Stomach (tissue), 4 donors: ENCODE measurements around the gene CUL9.

ENCODE experiments used
- EP300 ChIP-seq: sonication (generic); formaldehyde crosslinking; IDR thresholded peaks from one replicate; pipeline ENCODE4 v1.6.1; 2017; ENCODE audit warnings: antibody characterized with exemption
- POLR2A ChIP-seq, 4 donors: fragments of 450-650 bp; IDR thresholded peaks; one replicate each; pipeline ENCODE4 v1.6.1; 2016; ENCODE audit warnings: antibody characterized with exemption in 4 of 4, control low read depth in 2 of 4, mild to moderate bottlenecking in 1 of 4, moderate library complexity in 1 of 4
- TF ChIP-seq, protein P1 (sequence below), 7 experiments: fragments of 450-650 bp in 4 of 7; fragments of 200-600 bp in 3 of 7; sonication (generic) in 3 of 7; IDR thresholded peaks; one replicate each; pipeline ENCODE4 v1.5.1; 2016 to 2019; ENCODE audit warnings: antibody characterized with exemption in 7 of 7, control low read depth in 2 of 7, mild to moderate bottlenecking in 1 of 7

GRCh38 chr6:43203029-43203717 is 21.2 kb downstream of the CUL9 start:
- TF ChIP-seq EP300 (no peak), POLR2A (IDR thresholded peaks at IDR 0.05) (no peak)
- TF ChIP-seq, protein P1, sequence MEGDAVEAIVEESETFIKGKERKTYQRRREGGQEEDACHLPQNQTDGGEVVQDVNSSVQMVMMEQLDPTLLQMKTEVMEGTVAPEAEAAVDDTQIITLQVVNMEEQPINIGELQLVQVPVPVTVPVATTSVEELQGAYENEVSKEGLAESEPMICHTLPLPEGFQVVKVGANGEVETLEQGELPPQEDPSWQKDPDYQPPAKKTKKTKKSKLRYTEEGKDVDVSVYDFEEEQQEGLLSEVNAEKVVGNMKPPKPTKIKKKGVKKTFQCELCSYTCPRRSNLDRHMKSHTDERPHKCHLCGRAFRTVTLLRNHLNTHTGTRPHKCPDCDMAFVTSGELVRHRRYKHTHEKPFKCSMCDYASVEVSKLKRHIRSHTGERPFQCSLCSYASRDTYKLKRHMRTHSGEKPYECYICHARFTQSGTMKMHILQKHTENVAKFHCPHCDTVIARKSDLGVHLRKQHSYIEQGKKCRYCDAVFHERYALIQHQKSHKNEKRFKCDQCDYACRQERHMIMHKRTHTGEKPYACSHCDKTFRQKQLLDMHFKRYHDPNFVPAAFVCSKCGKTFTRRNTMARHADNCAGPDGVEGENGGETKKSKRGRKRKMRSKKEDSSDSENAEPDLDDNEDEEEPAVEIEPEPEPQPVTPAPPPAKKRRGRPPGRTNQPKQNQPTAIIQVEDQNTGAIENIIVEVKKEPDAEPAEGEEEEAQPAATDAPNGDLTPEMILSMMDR (IDR thresholded peaks at IDR 0.05): no peak
